Peyer's patch (tissue), 4 donors: Measurements from ENCODE around the gene ARL4D. TPM values are rescaled to one million over a fixed set of nuclear protein-coding genes. Genes with fewer than 3 reads are reported as not detected.
"Not testable (repeated sequence)": the region's sequence is repeated elsewhere in the genome, so short reads cannot be mapped to it uniquely, and the experiment has no call there.

ENCODE experiments used
- DNase-seq, 3 donors: peaks; one replicate each; pipeline ENCODE4 v3.0.0-alpha.2; 2017 to 2019
- H3K27ac ChIP-seq, 4 donors: fragments of 200-600 bp; sonication (generic); one replicate each; pipeline ENCODE4 v1.5.1; 2016 to 2019
- H3K27me3 ChIP-seq, 2 donors: fragments of 200-600 bp; sonication (generic); one replicate each; pipeline ENCODE4 v1.5.1; 2019
- H3K36me3 ChIP-seq, 3 donors: fragments of 200-600 bp; sonication (generic); one replicate each; pipeline ENCODE4 v1.5.1; 2016 to 2019
- H3K4me1 ChIP-seq, 4 donors: fragments of 200-600 bp; sonication (generic); one replicate each; pipeline ENCODE4 v1.5.1; 2016 to 2019
- H3K4me3 ChIP-seq, 4 donors: fragments of 200-600 bp; sonication (generic); 1 replicate in 3 of 4; 2 replicates in 1 of 4; pipeline ENCODE4 v1.5.1; 2016 to 2019; ENCODE audit warnings: mild to moderate bottlenecking in 1 of 4
- H3K9me3 ChIP-seq, 4 donors: fragments of 200-600 bp; sonication (generic); one replicate each; pipeline ENCODE4 v1.5.1; 2016 to 2019; ENCODE audit warnings: mild to moderate bottlenecking in 1 of 4
- CTCF ChIP-seq, 6 experiments: fragments of 450-650 bp in 4 of 6; fragments of 200-600 bp in 2 of 6; sonication (generic) in 1 of 6; IDR thresholded peaks; one replicate each; pipeline ENCODE4 v1.5.1; 2017 to 2019; ENCODE audit warnings: antibody characterized with exemption in 6 of 6, mild to moderate bottlenecking in 3 of 6, moderate library complexity in 1 of 6
- POLR2A ChIP-seq, 2 donors: fragments of 450-650 bp; IDR thresholded peaks; one replicate each; pipeline ENCODE4 v1.5.1; 2017; ENCODE audit warnings: antibody characterized with exemption in 2 of 2, mild to moderate bottlenecking in 2 of 2, moderate library complexity in 2 of 2
- total RNA-seq, 4 donors: library from RNA; depleted of rRNA; stranded (reverse); fragments of >200 nt; gene quantifications; one replicate each; pipeline ENCODE4 v1.1.0, GENCODE V29; 2016

ARL4D gene
- total RNA-seq, 4 donors from 2014 or later, result 0.70 to 2.3 TPM; not detected in 2

- H3K9me3 ChIP-seq, result no peaks in the 10 kb centered on the region
- H3K27me3 ChIP-seq, result no peaks in the 10 kb centered on the region
- H3K4me3 ChIP-seq, result peak overlapping the region; percentile 45 to 58 (median 54)
- peaks cover 0 to 6% (median 2%) of the 10 kb centered on the region in 4 donors for H3K4me1 ChIP-seq
- peak overlapping the region; percentile 82 to 95 (median 93) for H3K27ac ChIP-seq
- no peak for TF ChIP-seq CTCF (IDR thresholded peaks at IDR 0.05)
- TF ChIP-seq POLR2A (IDR thresholded peaks at IDR 0.05), result no peak
- peak in 2 of 3 donors; percentile 41 to 79 for DNase-seq
- no peaks in the 10 kb centered on the region for H3K36me3 ChIP-seq
Observed at GRCh38 chr17:43360376-43360738, 38.4 kb upstream of the ARL4D start.

GRCh38 chr17:43360739-43361505, 37.9 kb upstream of the ARL4D start:
- Histone ChIP-seq H3K27ac (peak overlapping the region; percentile 82 to 95 (median 93)), H3K9me3 (no peaks in the 10 kb centered on the region), H3K36me3 (no peaks in the 10 kb centered on the region), H3K27me3 (no peaks in the 10 kb centered on the region), H3K4me3 (peak overlapping the region; percentile 45 to 58 (median 54)), H3K4me1 (peaks cover 0 to 6% (median 2%) of the 10 kb centered on the region in 4 donors)
- DNase-seq, result peak; percentile 90 to 97 (median 91)
- TF ChIP-seq POLR2A (IDR thresholded peaks at IDR 0.05), result peak; percentile 98 to 100
- peak in 2 of 6 experiments; percentile 1 to 3 for TF ChIP-seq CTCF (IDR thresholded peaks at IDR 0.05)

GRCh38 chr17:43363181-43363925, 35.4 kb upstream of the ARL4D start:
- no peaks in the 10 kb centered on the region for H3K9me3 ChIP-seq

GRCh38 chr17:43363926-43364285, 34.9 kb upstream of the ARL4D start:
- no peak overlapping the region for H3K27ac ChIP-seq
- no peaks in the 10 kb centered on the region for H3K36me3 ChIP-seq
- TF ChIP-seq CTCF (IDR thresholded peaks at IDR 0.05) (no peak), POLR2A (IDR thresholded peaks at IDR 0.05) (no peak)
- H3K9me3 ChIP-seq, result no peaks in the 10 kb centered on the region
- no peak for DNase-seq
- H3K27me3 ChIP-seq, result no peaks in the 10 kb centered on the region
- H3K4me1 ChIP-seq, result peaks cover 0 to 9% (median 5%) of the 10 kb centered on the region in 4 donors
- H3K4me3 ChIP-seq, result no peak overlapping the region

More at GRCh38 chr17:43363181-43363925, 35.4 kb upstream of the ARL4D start:
- Histone ChIP-seq H3K4me3 (no peak overlapping the region), H3K27ac (no peak overlapping the region), H3K4me1 (peaks cover 0 to 9% (median 5%) of the 10 kb centered on the region in 4 donors), H3K27me3 (no peaks in the 10 kb centered on the region), H3K36me3 (no peaks in the 10 kb centered on the region)
- DNase-seq, result no peak
- TF ChIP-seq POLR2A (IDR thresholded peaks at IDR 0.05) (no peak), CTCF (IDR thresholded peaks at IDR 0.05) (no peak)

GRCh38 chr17:43365356-43365755, 33.4 kb upstream of the ARL4D start:
- no peak overlapping the region for H3K27ac ChIP-seq
- no peak overlapping the region for H3K4me3 ChIP-seq
- H3K27me3 ChIP-seq, result no peaks in the 10 kb centered on the region
- no peaks in the 10 kb centered on the region for H3K36me3 ChIP-seq
- peaks cover 0 to 11% (median 8%) of the 10 kb centered on the region in 4 donors for H3K4me1 ChIP-seq
- no peak for DNase-seq
- no peaks in the 10 kb centered on the region for H3K9me3 ChIP-seq
- TF ChIP-seq CTCF (IDR thresholded peaks at IDR 0.05) (peak in 3 of 6 experiments; percentile 8 to 56 (median 15)), POLR2A (IDR thresholded peaks at IDR 0.05) (no peak)

GRCh38 chr17:43365921-43366320, 32.9 kb upstream of the ARL4D start:
- not testable (repeated sequence) for DNase-seq, H3K36me3 ChIP-seq, H3K9me3 ChIP-seq, H3K27me3 ChIP-seq, H3K4me3 ChIP-seq, H3K27ac ChIP-seq
- H3K4me1 ChIP-seq, result peaks cover 0 to 11% (median 8%) of the 10 kb centered on the region in 4 donors
